Measurements from ENCODE around the gene NOL9. TPM values are rescaled to one million over a fixed set of nuclear protein-coding genes. Genes with fewer than 3 reads are reported as not detected.
A peak's percentile ranks its signal among the peaks of the same experiment; 100 is the strongest.

Gene NOL9
- total and polyA plus RNA-seq, 9 of the 15 experiments (the other 6 are each of a cell fraction or from before 2014, with no cell fraction given), result 5.6 to 76.5 (median 47.3) TPM

GRCh38 chr1:6600410-6601048 is 46.2 kb upstream of the NOL9 start (continued):
- 0 out of 2 replicates have a peak, but pooled peaks have one; percentile 66 for TF ChIP-seq ATF6 (CRISPR knock-in tag; IDR thresholded peaks at IDR 0.05)
- peak; percentile 59; the same call in 1 of the 2 replicates for TF ChIP-seq KLF1 (tag; IDR thresholded peaks at IDR 0.05)
- 0 out of 2 replicates have a peak, but pooled peaks have one; percentile 21 for TF ChIP-seq TGIF2 (CRISPR knock-in tag; IDR thresholded peaks at IDR 0.05)
- TF ChIP-seq AFF4 (CRISPR knock-in tag; IDR thresholded peaks at IDR 0.05), result peak; percentile 69; the same call in 1 of the 2 replicates
- TF ChIP-seq POLR2A (conservative IDR thresholded peaks at IDR 0.05), result 0 out of 2 replicates have a peak, but pooled peaks have one; percentile 32
- peak; percentile 42 for TF ChIP-seq DACH1 (IDR thresholded peaks at IDR 0.05; ENCODE audit: partially characterized antibody)
- 0 out of 2 replicates have a peak, but pooled peaks have one; percentile 57 for TF ChIP-seq CTBP1 (IDR thresholded peaks at IDR 0.05; ENCODE audit: borderline replicate concordance)
- TF ChIP-seq PREB (CRISPR knock-in tag; IDR thresholded peaks at IDR 0.05), result 0 out of 2 replicates have a peak, but pooled peaks have one; percentile 52
- no peak for TF ChIP-seq CCNT2 (IDR thresholded peaks at IDR 0.05; ENCODE audit: borderline replicate concordance, extremely low read depth, insufficient read length, low read depth, low read length)
- 0 out of 2 replicates have a peak, but pooled peaks have one; percentile 5 for TF ChIP-seq TEAD4 (IDR thresholded peaks at IDR 0.05; ENCODE audit: low read length)
- TF ChIP-seq TEAD4 (CRISPR knock-in tag; IDR thresholded peaks at IDR 0.05; ENCODE audit: borderline replicate concordance), result no peak
- 0 out of 2 replicates have a peak, but pooled peaks have one; percentile 25 for TF ChIP-seq RB1 (IDR thresholded peaks at IDR 0.05; ENCODE audit: low read depth)
- peak; percentile 52; the same call in 1 of the 2 replicates for TF ChIP-seq ZC3H4 (CRISPR knock-in tag; IDR thresholded peaks at IDR 0.05; ENCODE audit: borderline replicate concordance)
- TF ChIP-seq ZBTB1 (CRISPR knock-in tag; IDR thresholded peaks at IDR 0.05; ENCODE audit: borderline replicate concordance, low read depth), result peak; percentile 66; the same call in 1 of the 2 replicates
- 0 out of 2 replicates have a peak, but pooled peaks have one; percentile 26 for TF ChIP-seq ARID2 (IDR thresholded peaks at IDR 0.05)
- no peak for TF ChIP-seq FIP1L1 (IDR thresholded peaks at IDR 0.05; ENCODE audit: low read depth, low read length, poor library complexity, severe bottlenecking)
- no peak for TF ChIP-seq ARID3B (CRISPR knock-in tag; IDR thresholded peaks at IDR 0.05; ENCODE audit: borderline replicate concordance)
- TF ChIP-seq PHF8 (IDR thresholded peaks at IDR 0.05; ENCODE audit: borderline replicate concordance, low read length), result peak; percentile 16; the same call in 1 of the 2 replicates
